ENCODE measurements around the gene ANXA11.
"Not testable (repeated sequence)": the region's sequence is repeated elsewhere in the genome, so short reads cannot be mapped to it uniquely, and the experiment has no call there.

The ANXA11 gene

DNA sequence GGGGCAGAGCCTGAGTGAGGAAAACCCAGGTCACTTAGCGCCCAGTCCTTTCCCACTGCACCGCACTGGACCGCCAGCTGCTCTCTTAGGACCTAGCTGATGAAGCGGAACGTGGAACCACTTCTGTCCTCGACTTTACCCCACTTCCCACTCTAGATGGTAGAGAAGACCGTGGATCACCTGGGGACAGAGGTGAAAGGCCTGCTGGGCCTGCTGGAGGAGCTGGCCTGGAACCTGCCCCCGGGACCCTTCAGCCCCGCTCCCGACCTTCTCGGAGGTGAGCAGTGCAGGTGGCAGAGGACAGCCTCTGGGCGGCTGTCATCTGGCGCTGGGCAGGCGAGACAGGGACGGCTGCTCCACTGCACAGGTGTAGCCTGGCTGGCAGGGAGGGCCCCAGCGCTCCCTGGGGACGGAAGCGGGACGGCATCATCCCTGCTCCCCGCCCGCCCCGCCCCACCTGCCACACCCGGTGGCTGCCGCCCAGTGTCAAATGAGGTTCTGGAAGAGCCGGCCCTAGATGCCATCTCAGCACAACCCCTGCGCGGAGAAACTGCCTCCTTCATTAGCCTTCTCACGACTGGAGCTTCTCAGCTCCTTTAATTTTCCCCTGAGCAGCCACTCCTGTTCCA lies 61.2 kb downstream of the ANXA11 start:
- DNase-seq, result peak; percentile 65

DNA sequence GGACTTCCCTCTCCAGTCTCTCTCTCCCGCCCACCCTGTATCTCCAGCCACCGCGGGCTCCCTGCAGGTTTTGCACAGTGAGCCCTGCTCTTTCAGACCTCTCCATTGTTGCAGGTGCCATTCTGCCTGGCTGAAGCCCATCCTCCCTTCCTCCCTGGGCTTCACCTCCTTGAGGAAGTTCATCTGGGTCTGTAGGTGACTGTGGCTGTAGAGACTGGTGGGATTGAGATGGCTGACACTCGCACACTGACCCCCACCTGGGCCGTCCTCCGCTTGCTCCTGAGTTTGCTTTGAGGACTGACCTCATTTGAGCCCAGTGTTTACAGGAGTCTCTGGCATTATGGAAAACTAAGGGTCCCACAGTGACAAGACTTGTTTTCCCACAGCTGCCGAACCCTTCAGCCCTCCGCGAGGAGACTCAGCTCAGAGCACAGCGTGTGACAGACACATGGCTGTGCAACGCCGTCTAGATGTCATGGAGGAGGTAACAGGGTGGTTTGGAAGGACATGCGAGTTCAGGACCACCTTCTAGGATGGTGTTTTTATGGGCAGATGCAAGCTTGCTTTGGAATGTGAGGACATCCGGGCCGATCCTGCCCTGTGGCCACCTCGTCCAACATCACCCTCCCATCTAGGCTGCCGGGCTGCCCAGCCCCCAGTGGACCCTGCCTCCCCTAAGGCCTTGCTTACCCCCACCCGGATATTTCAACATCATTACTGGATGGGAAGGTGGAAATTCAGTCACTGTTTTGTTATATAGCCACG lies 63.5 kb downstream of the ANXA11 start:
- DNase-seq, result no peak

DNA sequence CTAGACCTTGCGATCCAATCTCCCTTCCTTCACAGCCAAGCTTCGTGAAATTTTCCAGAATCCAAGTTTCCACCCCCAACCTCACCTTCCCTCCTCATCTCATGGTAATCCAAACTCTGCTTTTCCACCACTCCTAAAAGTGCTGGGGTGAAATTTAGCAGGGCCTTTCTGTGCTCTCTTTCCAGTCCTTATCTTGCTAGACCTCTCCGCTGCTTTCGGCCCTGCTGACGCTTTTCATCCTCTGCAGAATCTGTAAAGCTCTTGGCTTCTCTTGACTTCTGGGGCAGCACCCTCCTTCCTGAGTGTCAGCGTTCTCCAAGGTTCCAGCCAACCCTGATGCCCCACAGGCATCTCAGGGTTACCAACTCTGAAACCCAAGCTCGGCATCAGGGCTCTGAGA lies 65.1 kb downstream of the ANXA11 start:
- DNase-seq, result no peak

DNA sequence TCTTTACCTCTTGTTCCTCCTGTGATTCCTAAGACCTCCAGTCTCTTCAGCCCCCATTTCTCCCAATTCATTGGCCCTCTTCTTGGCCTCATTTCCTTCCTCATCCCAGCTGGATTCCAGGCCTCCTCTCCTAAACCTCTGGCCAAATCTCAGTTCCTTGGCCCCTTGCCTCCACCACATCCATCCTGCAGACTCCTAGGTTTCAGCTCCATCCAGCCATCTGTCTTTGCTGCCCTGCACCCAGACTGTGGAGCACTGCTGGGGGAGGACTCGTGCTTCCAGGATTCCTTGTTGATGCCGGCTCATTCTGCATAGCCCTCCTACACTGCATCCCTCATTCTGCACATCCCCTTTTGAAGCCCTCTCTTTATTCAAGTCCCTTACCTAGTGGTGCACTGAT lies 66.1 kb downstream of the ANXA11 start:
- DNase-seq, result no peak

DNA sequence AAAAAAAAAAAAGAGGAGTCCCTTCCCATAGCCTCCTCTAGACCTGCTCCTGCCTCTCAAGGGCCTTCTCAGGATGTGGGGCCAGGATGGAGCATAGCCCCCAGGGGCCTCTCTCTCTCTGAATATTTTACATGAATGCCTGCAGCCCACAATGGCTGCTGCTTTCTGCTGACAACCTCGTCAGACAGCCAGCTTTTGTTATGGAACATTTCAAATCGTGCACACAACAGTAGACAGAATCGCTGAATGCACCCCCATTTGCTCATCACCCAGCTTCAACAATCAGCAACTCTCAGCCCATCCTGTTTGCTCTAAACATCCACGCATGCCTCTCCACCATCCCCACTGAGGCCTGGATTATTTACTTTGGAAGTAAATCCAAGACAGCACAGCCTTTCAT lies 67.4 kb downstream of the ANXA11 start:
- DNase-seq, result no peak

DNA sequence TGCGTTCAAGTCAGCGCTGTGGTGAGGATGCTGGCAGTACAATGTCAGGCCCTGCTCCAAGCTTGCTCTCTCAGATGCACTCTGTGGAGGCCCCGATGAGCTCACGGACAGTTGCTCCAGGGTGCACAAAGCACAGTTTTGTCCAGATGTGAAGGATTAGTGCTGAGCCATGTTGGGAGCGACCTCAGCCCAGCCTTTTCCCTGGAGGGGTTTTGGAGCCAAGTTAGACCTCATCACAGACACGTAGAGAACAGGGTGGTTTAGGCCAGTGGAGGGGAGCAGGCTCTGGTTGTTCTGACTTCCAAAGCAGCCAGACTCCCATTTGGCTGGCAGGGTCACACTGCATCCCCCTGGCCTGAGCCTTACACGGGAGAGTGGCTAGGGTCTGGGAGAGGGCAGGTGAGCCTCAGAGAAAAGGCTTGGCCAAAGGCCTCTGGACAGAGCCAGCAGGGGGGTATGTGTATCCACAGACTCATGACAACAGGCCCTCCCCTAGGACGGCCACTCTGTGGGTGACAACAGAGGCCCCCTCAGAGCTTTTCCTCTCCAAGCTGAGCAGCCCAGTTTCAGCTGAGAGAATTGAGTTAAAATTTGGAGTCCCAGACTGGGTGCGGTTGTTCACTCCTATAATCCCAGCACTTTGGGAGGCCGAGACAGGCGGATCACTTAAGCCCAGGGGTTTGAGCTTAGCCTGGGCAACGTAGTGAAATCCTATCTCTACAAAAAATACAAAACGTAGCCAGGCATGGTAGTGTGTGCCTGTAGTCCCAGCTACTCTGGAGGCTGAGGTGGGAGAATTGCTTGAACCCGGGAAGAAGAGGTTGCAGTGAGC lies 68.1 kb downstream of the ANXA11 start:
- DNase-seq, result no peak

DNA sequence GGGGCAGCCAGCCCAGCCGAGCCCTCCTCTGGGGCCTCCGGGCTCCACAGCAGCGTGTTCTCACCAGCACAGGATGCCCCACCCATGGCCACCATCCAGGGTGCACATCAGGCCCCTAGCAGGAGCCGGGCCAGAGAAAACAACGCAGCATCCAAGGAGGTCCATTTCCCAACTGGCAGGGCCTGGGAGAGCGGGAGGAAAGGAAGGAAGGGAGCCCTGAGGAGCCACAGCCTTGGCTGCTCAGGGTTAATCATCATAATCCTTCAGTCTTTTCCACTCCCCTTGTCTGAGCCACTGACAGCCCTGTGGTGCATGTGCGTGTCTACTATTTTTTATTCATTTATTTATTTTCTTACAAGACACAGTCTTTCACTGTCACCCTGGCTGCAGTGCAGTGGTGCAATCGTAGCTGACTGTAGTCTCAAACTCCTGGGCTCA lies 69.2 kb downstream of the ANXA11 start:
- no peak for DNase-seq

DNA sequence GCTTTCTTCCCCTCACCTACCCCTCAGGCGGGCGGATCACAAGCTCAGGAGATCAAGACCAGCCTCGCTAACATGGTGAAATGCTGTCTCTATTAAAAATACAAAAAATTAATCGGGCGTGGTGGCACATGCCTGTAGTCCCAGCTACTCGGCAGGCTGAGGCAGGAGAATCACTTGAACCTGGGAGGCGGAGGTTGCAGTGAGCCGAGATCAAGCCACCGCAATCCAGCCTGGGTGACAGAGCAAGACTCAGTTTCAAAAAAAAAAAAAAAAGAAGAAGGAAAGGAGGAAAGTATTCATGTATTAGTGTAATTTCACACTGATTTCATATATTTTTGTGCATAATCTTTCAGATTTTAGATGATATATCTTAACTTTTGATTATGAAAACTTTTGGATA lies 71.7 kb downstream of the ANXA11 start:
- not testable (repeated sequence) for DNase-seq

DNA sequence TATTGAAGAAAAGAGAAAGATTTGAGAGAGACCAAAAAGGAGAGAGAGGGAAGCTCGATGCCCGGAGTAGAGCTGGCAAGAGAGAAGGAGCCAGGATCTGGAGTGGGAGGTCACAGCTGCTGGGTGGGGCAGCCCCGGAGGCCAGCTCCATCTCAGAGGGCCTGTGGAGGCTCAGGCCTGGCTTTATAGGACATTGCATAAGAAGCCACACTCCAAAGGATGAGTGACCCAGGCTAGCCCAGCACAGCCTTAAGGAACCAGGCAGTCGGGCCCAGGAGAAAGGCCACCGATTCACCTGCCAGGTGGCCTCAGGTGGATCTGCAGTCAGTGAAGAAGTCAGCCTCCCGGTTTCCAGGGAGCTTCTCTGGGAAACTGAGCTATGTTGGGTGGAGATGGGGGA lies 72.1 kb downstream of the ANXA11 start:
- no peak for DNase-seq

DNA sequence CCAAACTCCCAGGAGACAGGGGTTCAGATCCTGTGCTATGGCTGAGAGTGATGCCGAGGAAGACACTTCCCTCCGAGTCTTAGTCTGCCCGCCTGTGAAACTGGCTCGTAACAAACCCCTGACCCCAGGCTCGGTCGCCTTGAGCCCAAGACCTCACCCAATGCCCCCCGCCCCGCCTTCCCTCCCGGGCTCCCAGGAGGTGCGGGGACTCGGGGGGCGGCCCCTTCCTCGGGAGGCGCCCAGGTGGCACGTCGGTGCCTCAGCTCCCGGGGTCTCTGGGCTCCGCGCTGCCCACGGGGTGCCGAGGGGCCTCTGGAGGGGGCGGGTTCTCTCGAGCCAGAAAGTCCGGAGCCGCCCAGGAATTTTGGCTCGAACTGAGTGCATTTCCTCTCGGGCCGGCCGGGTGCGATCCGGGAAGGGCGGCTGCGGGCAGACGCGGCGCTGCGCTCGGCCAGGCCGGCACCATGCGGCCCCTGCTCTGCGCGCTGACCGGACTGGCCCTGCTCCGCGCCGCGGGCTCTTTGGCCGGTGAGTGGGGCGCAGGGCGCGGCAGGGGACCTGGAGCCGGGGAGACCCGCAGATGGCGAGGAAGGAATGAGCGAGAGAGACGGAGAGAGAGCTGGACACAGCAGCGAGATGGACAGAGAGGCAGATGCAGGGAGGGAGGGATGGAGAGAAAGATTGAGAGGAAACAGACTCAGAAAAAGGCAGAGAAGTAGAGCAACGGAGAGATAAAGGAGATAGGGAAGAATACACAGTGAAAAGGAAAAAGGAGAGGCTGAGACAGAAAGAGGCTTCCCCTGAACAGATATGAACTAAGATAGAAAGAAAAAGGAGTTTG lies 72.8 kb downstream of the ANXA11 start, which contains the start of gene PLAC9:
Gene PLAC9 (plus strand): TSS at position 432 of the 841 bp plus-strand sequence. CDS start 33 bp downstream, at position 465.
- DNase-seq, result no peak

DNA sequence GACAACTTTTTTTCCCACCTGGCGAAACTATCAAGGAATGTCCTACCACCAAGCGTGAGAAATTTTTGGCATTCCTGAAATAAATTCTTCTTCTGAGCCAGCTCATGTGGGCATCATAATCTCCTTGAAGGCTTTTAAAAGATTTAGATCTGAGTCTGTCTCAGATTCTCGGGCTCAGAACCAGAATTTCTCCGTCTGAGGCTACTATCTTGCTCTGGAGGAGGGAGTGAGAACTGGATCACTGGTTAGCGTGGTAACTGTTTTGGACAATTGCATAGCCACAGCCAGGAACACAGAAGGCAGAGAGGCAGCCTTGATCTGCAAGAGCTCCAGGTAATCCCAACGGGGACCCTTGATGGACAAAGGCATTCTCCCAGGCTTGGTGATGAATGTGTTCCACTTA lies 73.8 kb downstream of the ANXA11 start:
- no peak for DNase-seq

DNA sequence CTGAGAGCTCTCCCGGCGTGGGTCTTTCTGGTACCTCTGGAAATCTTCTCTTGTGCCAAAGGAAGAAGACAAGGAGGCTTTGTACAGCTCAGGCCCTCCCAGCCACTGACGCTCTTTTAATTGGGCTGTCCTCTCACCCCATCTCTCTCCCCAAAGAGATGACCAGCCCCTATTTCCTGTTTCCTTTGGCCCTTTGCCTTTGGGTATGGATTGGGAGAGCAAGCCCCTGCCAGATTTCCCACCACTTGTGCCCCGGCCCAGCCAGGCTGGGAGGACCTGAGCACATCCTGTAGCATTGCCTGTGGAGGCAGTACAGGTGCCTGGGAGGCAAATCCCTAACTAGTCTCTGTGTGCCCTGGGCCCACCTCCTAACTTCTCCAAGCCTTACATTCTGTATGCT lies 78.5 kb downstream of the ANXA11 start:
- DNase-seq, result no peak

DNA sequence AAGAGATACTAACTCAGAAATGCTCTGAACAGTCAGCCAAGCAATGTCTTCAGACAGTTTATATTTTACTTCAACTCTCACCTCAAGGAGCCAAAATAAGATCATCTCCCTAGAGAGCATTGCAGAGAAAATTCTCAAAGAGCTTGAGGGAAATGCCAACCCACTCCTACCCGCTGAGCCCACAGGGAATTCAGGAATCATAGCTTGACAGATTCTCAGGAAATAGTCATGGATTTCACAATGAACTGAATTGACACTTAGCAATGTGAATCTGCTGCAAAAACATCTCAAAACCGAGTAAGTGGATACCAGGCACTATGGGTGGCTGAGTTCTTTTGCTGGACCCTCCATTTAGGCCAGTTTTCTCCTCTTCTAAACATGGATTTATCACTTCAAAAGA lies 82.6 kb downstream of the ANXA11 start:
- DNase-seq, result no peak

DNA sequence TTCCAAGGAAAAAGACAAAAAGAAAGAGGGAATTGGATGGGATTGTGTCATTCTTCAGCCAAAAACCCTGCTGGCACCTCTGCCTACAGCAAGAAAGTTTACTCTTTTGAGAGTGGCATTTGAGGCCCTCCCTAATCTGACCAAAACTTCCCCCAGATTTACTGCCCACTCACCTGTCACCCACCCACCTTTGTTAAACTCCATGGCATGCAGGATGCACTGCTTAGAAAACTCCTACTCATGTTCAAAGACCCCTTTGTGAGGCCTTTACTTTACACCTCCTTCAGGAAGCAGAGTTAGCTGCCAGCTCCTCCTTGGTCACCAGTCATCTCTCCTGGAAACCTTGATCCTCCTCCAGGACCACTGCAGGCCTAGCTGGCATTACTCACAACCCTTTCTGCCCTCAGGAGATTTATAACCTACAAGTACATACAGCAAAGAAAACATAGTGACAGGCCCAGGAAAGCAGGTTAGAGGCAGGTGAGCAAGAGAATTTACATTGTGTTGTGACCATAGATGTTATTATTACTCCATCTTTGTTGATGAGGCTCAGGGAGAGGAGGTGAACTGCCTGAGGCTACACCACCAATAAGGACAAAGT lies 83.1 kb downstream of the ANXA11 start:
- no peak for DNase-seq

DNA sequence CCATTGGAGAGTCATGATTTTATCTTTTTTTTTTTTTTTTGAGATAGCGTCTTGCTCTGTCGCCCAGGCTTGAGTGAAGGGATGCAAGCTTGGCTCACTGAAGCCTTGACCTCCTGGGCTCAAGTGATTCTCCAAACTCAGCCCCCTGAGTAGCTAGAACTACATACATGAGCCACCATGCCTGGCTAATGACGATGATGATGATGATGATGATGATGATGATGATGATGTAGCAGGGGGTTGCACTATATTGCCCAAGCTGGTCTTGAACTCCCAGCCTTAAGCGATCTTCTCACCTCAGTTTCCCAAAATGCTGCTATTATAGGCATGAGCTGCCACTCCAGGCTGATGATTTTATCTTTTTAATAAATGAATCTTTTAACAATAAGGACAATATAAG lies 86.7 kb downstream of the ANXA11 start:
- DNase-seq, result no peak

DNA sequence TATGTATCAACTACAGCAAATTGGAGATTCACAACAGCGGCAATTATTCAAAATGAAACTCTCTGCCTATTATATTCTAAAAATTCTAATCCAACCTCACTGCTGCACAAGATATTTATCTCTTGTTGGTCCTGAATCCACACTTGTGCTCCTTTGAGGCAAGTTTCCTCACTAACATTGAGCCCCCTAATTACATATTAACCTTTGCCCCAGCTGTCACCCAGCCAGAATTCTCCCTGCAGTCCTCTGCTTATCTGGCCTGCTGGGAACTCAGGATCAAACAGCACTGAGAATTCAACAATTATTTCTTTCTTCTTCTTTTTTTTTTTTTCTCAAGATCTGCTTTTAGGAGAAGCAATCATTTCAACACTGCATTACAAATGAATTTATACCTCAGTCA lies 94.4 kb downstream of the ANXA11 start:
- no peak for DNase-seq

DNA sequence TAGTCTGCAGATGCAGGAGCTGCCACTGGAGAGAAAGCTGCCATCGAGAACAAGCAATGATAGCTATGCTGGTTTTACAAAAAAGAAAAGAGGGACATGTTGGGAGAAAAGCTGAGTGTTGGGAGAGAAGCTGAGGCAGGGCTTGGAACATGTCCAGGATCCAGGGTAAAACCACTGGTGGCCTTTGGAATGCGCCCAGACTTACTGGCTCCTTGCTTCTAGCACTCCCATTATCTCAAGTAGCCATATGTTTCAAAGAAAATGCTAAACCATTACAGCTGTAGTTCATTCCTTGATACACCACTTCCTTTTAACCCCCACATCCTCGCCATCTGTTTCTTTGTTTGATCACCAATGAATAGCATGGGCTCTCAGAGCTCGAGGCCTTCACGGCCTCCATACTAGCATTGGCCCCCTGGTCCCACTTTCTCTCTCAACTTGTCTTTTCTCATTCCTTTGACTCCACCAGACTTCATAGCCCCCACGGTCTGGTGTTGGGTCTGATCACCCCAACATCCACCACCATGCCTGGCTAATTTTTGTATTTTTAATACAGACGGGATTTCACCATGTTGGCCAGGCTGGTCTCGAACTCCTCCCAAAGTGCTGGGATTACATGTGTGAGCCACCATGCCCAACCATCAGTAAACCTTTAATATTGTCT lies 96.6 kb downstream of the ANXA11 start:
- no peak for DNase-seq

DNA sequence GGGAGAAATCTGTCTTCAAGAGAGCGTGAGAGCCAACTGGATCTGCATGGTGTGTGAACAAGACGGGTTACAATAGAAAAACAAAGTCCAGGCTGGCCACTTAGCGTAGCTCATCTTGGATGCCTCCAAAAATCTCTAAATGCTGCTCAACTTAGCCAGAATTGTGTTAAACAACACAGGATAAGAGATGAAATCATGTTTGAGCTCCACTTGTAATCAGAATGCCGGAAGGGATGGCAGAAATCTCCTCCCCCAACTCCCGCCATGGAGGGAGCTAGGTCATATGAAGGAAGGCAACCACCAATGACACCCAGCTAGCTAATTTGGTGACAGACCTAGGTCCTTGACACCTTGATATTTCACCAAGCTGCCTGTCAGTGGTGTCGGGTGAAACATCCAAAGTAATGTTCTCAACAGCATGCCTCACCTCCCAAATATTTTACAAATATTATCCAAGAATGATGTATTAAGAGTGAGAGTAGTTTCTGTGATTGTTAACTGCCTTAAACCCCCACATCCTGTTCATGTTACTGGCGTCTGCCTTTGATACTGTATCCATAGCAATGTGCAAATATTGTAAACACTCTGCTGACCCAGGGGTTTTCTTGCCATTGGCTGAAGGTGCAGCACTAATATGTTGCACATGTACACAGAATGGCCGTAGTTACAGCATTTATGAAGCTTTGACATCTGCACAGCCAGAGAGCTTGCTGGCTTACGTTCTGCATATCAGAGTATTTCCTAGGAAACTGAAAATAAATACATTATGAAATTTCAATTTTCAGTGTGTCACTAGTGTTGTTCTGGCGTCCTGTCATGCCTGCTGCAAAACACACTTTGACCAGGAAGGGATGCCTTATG lies 101.0 kb downstream of the ANXA11 start:
- DNase-seq, result peak; percentile 19

Measured in NCI-H510A treated with DMSO at 0.1 percent for 48 hours (cell line).